NCI-H446 (cell line): ENCODE results near the gene CFAP69.

ENCODE experiments used
- DNase-seq, 2 experiments: peaks; one replicate each; lab custom pipeline; 2025; lab: John Stamatoyannopoulos, UW

The CFAP69 gene, protein sequence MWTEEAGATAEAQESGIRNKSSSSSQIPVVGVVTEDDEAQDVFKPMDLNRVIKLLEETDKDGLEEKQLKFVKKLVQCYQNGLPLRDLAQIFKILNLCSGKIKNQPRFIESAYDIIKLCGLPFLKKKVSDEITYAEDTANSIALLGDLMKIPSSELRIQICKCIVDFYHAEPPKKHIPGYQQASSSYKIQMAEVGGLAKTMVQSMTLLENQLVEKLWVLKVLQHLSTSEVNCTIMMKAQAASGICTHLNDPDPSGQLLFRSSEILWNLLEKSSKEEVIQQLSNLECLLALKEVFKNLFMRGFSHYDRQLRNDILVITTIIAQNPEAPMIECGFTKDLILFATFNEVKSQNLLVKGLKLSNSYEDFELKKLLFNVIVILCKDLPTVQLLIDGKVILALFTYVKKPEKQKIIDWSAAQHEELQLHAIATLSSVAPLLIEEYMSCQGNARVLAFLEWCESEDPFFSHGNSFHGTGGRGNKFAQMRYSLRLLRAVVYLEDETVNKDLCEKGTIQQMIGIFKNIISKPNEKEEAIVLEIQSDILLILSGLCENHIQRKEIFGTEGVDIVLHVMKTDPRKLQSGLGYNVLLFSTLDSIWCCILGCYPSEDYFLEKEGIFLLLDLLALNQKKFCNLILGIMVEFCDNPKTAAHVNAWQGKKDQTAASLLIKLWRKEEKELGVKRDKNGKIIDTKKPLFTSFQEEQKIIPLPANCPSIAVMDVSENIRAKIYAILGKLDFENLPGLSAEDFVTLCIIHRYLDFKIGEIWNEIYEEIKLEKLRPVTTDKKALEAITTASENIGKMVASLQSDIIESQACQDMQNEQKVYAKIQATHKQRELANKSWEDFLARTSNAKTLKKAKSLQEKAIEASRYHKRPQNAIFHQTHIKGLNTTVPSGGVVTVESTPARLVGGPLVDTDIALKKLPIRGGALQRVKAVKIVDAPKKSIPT

DNA sequence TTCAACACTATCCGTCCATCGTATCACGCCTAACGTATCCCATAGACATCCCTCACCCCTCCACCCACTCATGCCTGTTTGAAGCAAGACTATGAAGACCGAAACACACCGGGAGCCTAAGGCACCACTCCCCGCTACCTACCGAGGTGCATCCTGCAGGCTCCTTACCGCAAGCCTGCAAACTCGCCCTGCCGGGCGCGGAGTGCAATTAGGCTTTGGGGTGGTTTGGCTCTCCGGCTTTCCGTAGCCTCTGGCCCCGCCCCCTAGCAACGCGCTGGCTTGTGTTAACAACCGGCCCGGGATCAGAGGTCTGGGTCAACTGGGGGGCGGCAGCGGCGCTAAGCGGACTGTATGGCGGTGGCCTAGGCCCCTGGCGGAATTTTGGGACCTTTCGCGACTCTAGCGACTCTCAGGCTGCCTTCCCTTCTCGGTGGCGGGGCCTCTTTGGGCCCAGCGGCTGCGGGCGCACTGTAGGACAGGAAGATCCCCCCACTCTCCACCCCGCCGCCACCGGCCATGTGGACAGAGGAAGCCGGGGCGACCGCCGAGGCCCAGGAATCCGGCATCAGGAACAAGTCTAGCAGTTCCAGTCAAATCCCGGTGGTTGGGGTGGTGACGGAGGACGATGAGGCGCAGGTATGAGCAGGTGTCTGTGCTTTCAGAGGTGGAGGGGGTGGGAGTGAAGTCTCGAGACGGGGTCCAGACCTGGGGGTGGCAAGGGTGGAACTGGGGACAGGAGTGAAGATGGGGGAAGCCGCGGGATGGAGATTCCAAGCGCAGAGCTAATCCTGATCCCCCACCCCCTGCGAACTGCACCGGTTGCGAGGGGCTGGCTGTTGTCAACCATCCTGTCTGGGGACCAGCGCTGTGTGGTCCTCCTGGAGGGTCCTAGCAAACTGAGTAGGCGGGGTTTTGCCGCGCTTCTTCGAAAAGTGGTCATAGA, at the start of gene CFAP69:
CFAP69 (plus strand) TSS at position 266 of the 943 bp plus-strand sequence; CDS start at position 517, 251 bp downstream.
- DNase-seq: peak; percentile 24 to 63

DNA sequence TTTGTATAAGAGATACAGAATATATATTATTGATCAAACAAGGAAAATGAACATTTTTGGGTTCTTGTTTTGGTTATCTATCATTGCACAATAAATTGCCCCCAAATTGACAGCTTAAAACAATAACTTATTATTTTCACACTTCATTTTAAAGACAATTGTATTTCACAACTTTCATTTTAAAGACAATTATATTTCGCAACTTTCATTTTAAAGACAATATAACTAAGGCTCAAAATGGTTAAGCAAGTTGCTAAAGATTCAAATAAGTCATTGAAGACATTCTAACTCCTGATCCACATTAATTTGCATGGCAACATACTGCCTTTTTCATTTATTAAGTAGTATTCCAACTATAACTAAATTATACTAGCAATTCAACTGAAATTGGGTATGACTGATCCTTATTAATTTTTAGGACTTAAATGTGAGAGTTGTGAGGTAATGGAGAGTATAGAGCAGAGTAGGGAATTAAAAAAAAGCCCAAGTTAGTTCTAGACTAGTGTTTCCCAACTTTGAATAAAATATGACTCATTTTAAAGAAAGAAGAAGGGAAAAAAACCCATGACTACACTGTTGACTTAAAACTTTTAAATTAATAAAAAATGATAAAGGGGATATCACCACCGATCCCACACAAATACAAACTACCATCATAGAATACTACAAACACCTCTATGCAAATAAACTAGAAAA, 43.3 kb upstream of the CFAP69 start:
- no peak for DNase-seq

DNA sequence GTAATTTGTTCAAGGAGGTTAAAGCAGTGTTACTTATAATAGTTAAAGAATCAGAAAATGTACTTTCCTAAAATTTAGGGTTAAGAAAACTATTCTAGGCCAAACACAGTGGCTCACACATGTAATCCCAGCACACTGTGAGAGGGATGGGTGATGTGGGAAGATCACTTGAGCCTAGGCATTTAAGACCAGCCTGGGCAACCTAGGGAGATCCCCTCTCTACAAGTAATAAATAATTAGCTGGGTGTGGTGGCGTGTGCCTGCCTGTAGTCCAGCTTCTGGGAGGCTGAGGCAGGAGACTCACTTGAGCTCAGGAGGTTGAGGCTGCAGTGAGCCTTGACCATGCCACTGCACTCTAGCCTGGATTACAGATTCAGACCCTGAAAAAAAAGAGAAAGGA, 37.0 kb upstream of the CFAP69 start:
- no peak for DNase-seq

DNA sequence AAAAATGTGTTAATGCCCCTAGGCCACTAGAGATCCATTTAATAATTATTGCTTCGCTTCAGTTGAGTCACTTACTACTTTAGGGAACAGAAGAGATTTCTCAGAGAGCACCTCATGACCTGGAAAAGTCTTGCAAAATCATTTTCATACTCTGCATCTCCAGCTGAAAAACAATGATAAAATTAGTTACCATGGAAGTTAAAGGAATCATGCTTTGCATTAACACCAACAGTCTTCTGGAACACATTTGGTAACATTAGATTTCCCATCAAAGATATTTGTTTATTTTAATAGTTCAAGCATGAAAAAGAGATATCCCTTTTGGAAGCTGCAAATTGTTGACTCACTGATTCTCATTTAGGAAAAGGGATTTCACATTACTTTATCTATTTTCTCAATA, 35.2 kb upstream of the CFAP69 start:
- no peak for DNase-seq

DNA sequence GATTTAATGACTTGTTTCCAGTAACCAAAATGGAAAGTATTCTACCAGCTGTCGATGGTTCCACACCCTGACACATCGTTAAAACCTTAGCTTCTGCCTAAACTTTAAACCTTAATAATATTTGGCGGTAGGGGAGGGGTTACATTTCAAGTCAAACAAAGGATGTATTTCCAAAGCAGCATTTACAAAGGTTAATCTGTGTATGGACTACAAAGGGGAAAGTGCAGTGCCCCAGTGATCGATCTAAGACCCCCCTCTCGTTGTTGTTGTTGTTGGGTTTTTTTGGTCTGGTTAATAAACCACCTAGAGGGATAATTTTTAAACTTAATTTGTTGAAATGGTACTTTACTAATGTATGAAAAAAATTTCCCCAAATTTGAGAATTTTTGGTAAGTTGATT, 34.5 kb upstream of the CFAP69 start:
- DNase-seq: no peak

DNA sequence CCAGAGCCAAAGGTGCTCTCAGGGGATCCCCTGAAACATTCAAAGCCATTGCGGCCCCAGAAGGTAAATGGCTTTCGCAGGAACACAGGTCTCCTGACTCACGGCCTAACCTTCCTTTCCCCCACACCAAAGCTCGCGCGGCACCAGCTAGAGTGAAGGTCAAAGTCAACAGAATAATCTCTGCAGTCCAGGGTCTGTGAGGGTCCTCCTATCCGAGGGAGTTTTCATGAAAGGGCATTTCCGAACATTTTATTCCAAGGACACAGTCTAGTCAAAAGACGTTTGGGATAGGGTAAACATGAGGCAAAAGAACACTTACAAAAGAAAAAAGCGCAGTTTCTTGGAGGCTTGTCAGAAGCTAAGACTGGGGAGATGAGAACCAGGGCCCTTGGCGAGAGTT, 34.0 kb upstream of the CFAP69 start:
- no peak for DNase-seq

DNA sequence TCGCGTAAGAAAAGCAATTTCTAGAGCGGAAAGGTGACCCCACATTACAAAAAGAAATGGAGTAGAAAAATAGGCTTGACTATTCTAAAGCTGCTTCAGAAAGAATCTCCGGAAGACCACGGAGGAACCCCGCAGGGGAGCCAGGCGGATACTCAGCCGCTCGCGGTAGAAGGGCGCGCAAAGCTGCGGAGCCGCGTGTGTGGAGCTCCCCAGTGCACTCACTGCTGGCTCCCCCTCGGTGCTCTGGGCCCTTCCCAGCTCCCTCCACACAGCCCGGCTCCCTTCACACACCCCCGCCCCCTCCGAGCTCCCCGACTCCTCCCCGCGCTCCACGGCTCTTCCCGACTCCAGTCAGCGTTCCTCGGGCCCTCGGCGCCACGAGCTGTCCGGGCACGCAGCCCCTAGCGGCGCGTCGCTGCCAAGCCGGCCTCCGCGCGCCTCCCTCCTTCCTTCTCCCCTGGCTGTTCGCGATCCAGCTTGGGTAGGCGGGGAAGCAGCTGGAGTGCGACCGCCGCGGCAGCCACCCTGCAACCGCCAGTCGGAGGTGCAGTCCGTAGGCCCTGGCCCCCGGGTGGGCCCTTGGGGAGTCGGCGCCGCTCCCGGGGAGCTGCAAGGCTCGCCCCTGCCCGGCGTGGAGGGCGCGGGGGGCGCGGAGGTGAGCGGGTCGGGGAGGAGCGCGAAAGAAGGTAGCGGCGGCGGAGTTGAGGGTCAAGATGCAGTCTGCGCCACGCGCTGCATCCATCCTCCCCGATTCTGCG, 33.4 kb upstream of the CFAP69 start, which contains the start of gene STEAP2:
STEAP2 (plus strand) TSS at position 350 of the 758 bp plus-strand sequence. CDS start 13,343 bp downstream, outside the sequence.
- peak in 1 of 2 experiments; percentile 54 for DNase-seq

DNA sequence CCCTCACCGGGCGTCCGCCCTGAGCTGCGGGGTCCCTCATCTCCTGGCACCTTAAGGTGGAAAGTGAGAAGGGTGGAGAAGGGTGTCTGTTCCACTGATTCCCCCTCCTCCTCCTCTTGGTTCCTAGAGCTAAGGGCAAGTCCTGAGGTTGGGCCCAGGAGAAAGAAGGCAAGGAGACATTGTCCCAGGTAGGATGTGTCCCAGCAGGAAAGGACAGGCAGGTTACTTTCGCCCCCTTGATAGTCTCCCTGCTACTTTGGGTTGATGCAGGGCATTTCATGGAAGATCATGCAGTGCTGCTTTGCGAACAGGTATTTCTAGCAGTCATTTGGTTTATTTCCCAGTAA, 32.9 kb upstream of the CFAP69 start:
- DNase-seq: no peak

DNA sequence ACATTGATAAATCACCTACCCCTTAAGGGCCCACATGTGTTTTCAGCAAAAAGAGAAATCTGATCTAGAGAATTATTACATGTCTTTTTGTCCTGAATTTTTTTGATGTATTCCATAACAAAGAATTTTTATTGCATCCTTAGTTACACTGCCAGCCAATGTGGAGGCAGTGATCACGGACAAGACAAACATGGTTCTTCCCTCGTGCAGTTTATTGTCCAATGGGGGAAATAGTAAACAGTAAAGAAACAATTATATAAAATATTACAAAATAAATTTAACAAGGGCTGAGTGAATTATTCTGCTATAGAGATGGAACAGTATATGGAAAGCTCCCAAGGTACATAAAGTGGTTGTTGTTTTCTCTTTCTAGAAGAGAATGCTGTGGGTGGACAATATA, 31.5 kb upstream of the CFAP69 start:
- no peak for DNase-seq

DNA sequence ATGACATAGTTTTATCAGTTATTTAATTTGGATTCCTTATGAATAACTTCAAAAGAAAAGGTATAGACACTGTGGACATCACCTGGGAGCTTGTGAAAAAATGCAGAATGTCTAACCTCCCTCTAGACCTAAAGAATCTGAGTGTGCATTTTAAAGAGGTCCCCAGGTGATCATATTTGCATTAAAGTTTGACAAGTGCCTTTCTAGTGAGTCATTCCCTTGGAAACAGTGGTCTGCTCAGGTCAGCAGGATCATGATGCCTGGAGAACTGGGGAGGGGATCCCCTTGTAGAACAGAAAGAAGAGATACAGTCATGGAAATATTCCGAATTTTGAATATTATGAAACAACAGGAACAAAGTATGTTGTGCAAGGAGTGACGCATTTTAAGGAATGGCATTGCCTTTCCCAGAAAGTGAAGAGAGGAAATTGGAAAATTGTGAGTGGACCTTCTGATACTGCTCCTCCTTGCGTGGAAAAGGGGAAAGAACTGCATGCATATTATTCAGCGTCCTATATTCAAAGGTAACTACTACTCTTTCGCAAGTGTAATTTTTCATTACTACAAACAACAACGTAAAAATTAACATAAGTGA, 28.8 kb upstream of the CFAP69 start:
- DNase-seq: no peak

DNA sequence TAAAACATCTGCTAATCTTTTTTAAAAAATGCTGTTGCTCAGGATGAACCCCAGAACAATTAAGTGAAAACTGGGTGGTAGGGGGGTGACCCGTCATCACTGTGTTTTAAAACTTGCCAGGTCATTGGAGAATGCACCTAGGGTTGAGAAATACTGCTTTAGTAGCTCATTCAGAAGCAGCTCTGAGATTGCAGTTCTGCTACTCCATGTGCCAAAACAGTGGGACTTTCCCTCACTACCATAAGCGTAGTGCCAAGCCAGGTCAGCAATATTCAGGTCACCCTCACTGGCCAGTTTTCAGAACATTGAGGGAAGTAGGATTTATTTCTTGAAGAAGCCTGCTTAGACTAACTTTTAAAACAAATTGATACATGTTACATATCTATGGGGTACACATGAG, 28.2 kb upstream of the CFAP69 start:
- no peak for DNase-seq

DNA sequence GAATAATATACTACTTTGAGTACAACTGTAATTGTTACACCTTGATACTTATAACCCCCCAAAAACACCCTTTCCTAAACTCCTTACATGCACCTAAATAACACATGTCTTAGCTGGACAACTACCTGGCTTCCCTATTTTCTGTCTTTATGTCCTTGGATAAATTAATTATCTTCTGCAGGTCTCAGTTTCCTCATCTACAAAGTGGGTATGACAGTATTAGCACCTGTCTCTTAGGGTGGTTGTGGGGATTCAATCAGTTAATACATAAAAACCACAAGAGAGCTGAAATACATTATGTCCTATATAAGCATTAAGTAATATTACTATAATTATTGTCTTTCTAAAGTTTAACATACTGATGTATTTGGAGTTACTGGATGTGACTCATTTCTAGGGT, 22.6 kb upstream of the CFAP69 start:
- DNase-seq: no peak

DNA sequence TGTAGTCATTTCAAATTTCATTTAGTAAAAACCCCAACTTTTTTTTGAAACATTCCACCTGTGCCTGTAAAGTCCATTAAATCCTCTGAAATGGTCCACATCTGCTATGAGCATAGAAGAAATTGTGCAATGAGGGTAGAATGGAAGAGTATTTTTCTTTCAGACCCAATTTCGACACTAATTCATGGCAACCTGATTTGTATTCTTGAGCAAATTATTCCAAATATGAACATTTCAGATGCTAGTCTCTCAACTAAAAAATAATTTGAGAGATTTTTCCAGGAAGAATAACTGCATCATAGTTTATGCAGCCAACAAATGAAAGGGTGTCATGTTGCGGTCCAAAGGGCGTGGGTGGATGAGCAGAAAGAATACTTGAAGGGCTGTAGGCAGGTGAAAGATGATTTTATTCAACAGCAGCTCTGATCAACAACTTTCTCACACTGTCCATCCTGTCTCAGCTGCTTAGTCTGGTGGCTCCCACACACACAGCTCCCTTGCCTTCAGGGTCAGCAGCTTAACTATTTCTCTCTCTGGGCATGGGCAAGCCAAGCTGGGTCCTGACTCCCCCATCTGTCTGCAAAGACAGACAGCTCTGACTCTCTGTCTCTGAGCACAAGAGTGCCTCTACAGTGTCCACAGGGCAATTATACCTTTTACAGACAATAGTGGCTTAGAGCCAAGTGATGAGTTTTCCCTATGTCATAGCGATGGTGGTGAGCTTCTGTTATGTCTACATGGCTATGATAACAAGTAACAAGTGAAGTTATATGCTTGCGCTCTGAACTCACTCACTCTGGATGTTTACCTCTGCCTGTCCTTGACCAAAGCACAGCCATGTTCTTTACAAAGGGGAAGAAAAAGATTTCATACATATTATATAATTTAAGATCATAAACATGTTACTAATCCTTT, 21.9 kb upstream of the CFAP69 start:
- no peak for DNase-seq

DNA sequence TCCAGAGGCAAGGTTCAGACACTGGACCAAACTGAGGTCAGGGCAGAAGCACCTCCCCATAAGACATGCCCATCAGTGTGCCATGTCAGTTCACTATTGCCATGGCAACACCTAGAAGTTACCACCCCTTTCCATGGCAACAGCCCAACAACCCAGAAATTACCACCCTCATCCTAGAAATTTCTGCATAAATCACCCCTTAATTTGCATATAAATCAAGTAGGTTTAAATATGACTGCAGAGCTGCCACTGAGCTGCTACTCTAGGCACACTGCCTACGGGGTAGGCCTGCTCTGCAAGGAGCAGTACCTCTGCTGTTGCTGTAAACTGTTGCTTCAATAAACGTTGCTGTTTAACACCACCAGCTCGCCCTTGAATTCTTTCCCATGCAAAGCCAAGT, 20.8 kb upstream of the CFAP69 start:
- no peak for DNase-seq

DNA sequence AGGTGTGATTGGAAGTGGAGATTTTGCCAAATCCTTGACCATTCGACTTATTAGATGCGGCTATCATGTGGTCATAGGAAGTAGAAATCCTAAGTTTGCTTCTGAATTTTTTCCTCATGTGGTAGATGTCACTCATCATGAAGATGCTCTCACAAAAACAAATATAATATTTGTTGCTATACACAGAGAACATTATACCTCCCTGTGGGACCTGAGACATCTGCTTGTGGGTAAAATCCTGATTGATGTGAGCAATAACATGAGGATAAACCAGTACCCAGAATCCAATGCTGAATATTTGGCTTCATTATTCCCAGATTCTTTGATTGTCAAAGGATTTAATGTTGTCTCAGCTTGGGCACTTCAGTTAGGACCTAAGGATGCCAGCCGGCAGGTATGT, 19.8 kb upstream of the CFAP69 start:
- no peak for DNase-seq

DNA sequence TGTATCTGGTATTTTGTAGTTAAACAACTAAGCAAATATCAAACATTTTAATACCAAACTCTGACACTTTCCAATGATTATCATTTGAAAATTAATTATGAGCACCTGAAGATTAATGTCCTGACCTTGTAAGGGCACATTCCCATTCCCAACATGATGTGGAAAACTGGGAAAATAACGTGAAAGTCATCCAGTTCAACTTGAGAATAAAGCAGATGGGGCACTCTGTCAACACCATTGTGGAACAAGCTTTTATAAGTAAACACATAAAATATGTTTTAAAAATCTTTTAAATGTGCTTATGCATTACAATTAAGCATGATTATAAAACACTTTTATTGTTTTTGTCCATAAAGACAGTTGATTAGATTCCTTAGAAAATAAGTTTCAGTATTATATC, 19.4 kb upstream of the CFAP69 start:
- no peak for DNase-seq

DNA sequence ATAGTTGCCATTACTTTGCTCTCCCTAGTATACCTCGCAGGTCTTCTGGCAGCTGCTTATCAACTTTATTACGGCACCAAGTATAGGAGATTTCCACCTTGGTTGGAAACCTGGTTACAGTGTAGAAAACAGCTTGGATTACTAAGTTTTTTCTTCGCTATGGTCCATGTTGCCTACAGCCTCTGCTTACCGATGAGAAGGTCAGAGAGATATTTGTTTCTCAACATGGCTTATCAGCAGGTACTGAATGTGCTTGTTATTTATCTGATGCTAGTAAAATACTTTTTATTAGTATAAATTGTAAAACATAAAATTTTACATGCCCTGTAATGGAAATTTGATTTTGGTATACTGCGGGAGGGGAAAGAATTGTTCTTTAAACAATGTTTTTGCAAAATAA, 17.7 kb upstream of the CFAP69 start:
- DNase-seq: no peak

DNA sequence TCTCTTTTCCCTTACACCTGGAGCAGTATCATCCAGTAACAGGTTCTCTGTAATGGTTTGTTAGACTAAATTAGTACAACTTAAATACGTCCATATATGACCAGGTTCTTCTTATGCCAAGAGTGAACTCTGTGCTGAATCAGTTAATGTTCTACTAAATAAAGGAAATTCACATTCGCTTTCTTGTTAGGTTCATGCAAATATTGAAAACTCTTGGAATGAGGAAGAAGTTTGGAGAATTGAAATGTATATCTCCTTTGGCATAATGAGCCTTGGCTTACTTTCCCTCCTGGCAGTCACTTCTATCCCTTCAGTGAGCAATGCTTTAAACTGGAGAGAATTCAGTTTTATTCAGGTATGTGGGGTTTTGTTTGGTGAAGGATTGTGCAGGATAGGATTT, 15.3 kb upstream of the CFAP69 start:
- DNase-seq: no peak

DNA sequence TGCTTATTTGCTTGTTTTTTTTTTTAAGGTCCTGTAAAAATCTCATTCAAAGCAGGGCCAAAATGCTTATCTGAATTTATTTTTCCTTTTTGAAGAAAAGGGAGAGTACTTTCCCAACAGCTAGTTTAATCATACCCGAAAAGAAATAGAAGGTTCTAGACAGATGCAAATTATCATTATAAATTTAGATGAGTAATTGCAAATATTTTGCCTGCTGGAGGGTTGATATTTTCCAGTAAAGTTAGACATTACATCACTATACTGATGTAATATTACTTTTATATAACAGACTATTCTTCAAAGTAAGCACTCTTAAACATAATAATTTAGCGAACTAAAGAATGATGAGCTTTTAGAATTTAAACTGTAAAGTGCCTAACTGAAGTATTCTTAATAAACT, 14.1 kb upstream of the CFAP69 start:
- no peak for DNase-seq
